Measurements from ENCODE around the gene ACSL1.

Gene ACSL1, protein sequence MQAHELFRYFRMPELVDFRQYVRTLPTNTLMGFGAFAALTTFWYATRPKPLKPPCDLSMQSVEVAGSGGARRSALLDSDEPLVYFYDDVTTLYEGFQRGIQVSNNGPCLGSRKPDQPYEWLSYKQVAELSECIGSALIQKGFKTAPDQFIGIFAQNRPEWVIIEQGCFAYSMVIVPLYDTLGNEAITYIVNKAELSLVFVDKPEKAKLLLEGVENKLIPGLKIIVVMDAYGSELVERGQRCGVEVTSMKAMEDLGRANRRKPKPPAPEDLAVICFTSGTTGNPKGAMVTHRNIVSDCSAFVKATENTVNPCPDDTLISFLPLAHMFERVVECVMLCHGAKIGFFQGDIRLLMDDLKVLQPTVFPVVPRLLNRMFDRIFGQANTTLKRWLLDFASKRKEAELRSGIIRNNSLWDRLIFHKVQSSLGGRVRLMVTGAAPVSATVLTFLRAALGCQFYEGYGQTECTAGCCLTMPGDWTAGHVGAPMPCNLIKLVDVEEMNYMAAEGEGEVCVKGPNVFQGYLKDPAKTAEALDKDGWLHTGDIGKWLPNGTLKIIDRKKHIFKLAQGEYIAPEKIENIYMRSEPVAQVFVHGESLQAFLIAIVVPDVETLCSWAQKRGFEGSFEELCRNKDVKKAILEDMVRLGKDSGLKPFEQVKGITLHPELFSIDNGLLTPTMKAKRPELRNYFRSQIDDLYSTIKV

DNA sequence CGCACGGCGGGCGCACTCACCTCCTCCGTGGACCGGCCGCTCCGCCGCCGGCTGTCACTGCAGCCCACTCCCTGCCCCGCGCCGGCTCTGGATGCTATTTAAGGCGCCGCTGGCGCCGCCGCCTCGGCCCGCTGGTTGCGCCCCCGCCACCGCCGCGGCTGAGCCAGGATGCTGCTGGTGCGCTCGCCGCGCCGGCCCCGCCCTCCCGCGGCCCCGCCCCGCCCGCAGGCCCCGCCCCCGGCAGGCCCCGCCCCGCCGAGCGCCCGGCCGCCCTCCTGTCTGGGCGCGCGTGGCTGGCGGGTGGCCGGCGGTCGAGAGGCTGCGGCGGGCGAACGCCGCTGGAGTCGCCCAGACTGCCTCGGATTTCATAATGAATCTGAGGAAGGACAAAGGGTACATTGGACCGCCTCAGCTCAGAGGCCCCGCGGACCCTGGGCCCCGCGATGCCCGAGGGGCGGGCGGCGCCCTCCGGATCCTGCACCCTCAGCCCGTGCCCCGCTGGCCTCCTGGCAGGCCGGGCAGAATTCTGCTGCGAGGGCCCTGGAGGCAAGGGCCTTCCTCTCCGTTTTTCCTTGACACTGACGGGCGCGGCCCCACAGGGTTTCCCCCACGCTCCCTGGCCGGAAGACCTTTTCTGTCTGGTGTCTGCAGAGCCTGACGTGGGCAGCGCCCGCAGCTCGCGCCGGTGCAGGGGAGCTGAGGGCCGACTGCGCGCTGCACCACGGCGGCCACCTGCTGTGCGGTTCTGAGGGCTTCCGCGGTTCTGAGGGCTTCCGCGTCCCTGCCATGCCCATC is at the start of gene ACSL1:
TSS of gene ACSL1 (minus strand) at position 73 of the 795 bp plus-strand sequence. CDS start 22,454 bp downstream, outside the sequence.
- ChIA-PET CTCF (interaction anchor here (0.8 kb wide), 1 partner anchor 508 kb away, joined by 4 read pairs; no protein-coding TSS in a partner anchor), POLR2A (ENCODE audit: low non-redundant PET) (no interaction called here)
- peak within 1 kb of the TSS; percentile 62 for H3K27ac ChIP-seq
- TF ChIP-seq, protein P1, sequence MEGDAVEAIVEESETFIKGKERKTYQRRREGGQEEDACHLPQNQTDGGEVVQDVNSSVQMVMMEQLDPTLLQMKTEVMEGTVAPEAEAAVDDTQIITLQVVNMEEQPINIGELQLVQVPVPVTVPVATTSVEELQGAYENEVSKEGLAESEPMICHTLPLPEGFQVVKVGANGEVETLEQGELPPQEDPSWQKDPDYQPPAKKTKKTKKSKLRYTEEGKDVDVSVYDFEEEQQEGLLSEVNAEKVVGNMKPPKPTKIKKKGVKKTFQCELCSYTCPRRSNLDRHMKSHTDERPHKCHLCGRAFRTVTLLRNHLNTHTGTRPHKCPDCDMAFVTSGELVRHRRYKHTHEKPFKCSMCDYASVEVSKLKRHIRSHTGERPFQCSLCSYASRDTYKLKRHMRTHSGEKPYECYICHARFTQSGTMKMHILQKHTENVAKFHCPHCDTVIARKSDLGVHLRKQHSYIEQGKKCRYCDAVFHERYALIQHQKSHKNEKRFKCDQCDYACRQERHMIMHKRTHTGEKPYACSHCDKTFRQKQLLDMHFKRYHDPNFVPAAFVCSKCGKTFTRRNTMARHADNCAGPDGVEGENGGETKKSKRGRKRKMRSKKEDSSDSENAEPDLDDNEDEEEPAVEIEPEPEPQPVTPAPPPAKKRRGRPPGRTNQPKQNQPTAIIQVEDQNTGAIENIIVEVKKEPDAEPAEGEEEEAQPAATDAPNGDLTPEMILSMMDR (conservative IDR thresholded peaks at IDR 0.05; ENCODE audit: low read depth), result no peak
- DNase-seq (ENCODE audit: low spot score), result peak; percentile 82

DNA sequence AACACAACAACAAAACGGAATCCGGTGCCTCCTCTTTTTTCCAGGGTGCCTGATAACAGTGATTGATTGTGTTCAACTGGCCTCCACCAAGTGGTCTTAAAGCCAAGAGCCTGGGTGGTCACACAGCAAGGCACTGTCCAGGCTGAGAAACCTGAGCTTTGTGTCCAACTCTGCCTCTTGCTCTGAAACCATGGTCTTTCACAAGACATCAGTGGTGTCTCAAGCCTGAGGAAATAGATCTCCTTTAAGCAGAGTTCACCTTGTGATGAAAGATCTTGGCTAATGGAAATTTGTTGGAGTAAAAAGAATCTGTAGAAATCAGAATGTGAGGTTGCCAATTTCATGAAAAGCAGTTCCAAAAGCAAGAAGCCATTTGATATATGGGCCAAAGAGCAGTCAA is 47.3 kb upstream of the ACSL1 start:
- H3K27ac ChIP-seq, result no peak overlapping the region
- ChIA-PET POLR2A (ENCODE audit: low non-redundant PET) (no interaction called here), CTCF (interaction anchor here (0.8 kb wide), 1 partner anchor 163 kb away, joined by 3 read pairs; no protein-coding TSS in a partner anchor)
- DNase-seq (ENCODE audit: low spot score), result no peak
- TF ChIP-seq, protein P1 (conservative IDR thresholded peaks at IDR 0.05; ENCODE audit: low read depth), result no peak

DNA sequence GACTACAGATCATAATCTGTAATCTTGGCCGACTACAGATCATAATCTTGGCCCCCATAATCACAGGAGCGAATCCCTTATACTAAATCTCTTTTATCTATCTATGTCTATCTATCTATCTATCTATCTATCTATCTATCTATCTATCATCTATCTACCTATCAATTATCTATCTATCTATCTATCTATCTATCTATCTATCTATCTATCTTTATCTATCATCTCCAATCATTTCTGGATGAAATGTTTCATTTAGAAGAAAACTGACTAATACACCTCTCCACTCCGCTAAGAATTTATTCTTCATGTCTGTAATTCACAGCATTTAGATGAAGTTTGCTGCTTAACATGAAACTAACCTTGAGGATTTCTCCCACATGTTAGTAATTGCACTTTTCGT is 45.0 kb upstream of the ACSL1 start:
- TF ChIP-seq, protein P1 (conservative IDR thresholded peaks at IDR 0.05; ENCODE audit: low read depth), result no peak
- ChIA-PET CTCF (interaction anchor here (0.5 kb wide), 1 partner anchor 11 kb away, joined by 3 read pairs; no protein-coding TSS in a partner anchor), POLR2A (ENCODE audit: low non-redundant PET) (no interaction called here)
- no peak for DNase-seq (ENCODE audit: low spot score)
- no peak overlapping the region for H3K27ac ChIP-seq

DNA sequence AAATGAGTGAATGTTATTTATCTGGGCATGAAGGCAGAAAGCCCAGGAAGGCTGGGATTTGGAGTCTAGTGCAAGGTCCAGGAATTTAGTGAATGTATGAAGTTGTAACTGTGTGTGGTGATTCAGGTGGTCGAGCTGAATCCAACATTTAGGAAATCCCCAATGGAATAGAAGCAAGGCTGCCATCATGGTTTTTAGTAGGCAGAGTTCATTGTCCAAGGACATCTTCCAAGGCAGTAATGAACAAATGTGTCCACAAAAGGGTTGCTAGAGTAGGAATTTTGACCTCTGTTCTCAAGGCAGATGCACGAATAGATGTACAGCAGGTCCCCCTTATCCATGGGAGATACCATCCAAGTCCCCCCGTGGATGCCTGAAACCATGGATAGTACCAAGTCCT is 42.9 kb upstream of the ACSL1 start:
- ChIA-PET POLR2A (ENCODE audit: low non-redundant PET) (interaction anchor here (0.6 kb wide), 1 partner anchor 143 kb away, joined by 5 read pairs; no protein-coding TSS in a partner anchor), CTCF (interaction anchor here (0.6 kb wide), 1 partner anchor 471 kb away, joined by 6 read pairs; no protein-coding TSS in a partner anchor)
- TF ChIP-seq, protein P1 (conservative IDR thresholded peaks at IDR 0.05; ENCODE audit: low read depth), result no peak
- DNase-seq (ENCODE audit: low spot score), result no peak
- no peak overlapping the region for H3K27ac ChIP-seq

DNA sequence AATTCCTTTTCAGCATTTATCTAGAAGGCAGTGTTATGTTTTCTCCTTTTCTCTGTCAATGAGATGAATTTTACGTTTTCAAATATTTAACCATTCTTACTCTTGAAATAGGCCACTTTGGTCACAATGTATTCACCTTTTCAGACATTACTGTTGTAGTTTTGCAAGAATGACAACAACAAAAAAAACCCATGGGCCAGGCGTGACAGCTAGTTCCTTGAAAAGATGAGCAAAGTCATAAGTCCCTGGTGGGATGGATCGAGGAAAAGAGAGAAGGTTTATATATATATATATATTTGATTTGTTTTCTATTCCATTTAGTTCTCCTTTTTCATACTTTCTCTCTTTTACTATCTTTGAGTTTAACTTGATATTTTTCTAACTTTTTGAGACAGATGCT is 38.1 kb upstream of the ACSL1 start:
- H3K27ac ChIP-seq, result no peak overlapping the region
- no peak for DNase-seq (ENCODE audit: low spot score)
- ChIA-PET POLR2A (ENCODE audit: low non-redundant PET) (no interaction called here), CTCF (no interaction called here)
- TF ChIP-seq, protein P1 (conservative IDR thresholded peaks at IDR 0.05; ENCODE audit: low read depth), result no peak

DNA sequence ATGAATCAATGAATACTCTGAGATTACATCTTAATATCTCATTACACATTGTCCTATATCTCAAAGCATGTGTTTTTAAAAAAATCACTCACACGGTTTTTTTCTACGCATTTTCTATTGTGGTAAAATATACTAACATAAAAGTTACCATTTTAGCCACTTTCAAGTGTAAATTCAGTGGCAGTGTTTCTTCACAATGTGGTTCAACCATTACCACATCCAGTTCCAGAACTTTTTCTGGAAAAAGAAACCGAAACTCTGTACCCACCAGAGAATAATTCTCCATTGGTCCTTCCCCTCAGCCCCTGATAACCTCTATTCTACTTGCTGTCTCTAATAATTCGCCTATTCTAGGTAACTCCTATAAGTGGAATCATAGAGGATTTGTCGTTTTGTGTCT is 35.3 kb upstream of the ACSL1 start:
- no peak for DNase-seq (ENCODE audit: low spot score)
- ChIA-PET POLR2A (ENCODE audit: low non-redundant PET) (no interaction called here), CTCF (no interaction called here)
- TF ChIP-seq, protein P1 (conservative IDR thresholded peaks at IDR 0.05; ENCODE audit: low read depth), result no peak
- H3K27ac ChIP-seq, result no peak overlapping the region
